Astrocyte of the spinal cord (primary cell): ENCODE results near the gene SUMO3.

Experiments
- DNase-seq: peaks from one replicate; pipeline ENCODE4 v3.0.0; 2011; ENCODE audit warnings: low read depth, low spot score
- H3K4me3 ChIP-seq: 2 replicates; pipeline ENCODE4 v1.5.1; 2011; ENCODE audit warnings: low read depth, mild to moderate bottlenecking, low read length, moderate library complexity
- CTCF ChIP-seq: IDR thresholded peaks from 2 replicates; pipeline ENCODE4 v1.5.1; 2012; ENCODE audit warnings: low read depth, mild to moderate bottlenecking, low read length, inconsistent platforms
- in situ Hi-C: cut with HindIII; loops from 2 replicates; pipeline ENCODE4 v1.10.0; 2017; ENCODE audit warnings: low sequenced_read_pairs

SUMO3 gene

GRCh38 chr21:44853601-44854390 lies 35.9 kb upstream of the SUMO3 start:
- DNase-seq = no peak
- in situ Hi-C loops = no loop called here
- no peak for TF ChIP-seq CTCF
- no peak overlapping the region for H3K4me3 ChIP-seq

- DNase-seq = no peak
- H3K4me3 ChIP-seq = no peak overlapping the region
- in situ Hi-C loops = no loop called here
- TF ChIP-seq CTCF = no peak
These were observed 33.2 kb upstream of the SUMO3 start for GRCh38 chr21:44850905-44851657.

- no peak for TF ChIP-seq CTCF
- H3K4me3 ChIP-seq = no peak overlapping the region
- DNase-seq = no peak
- in situ Hi-C loops = no loop called here
These were observed 32.4 kb upstream of the SUMO3 start for GRCh38 chr21:44850208-44850800.

- DNase-seq = no peak
- TF ChIP-seq CTCF = no peak
- no peak overlapping the region for H3K4me3 ChIP-seq
- in situ Hi-C loops = no loop called here
These were observed 31.8 kb upstream of the SUMO3 start for GRCh38 chr21:44849616-44850130.

GRCh38 chr21:44848821-44849521 lies 31.1 kb upstream of the SUMO3 start:
- no peak overlapping the region for H3K4me3 ChIP-seq
- in situ Hi-C loops = no loop called here
- no peak for DNase-seq
- no peak for TF ChIP-seq CTCF
